MCF 10A (cell line): ENCODE results near the gene WWP2. TPM values are rescaled to one million over a fixed set of nuclear protein-coding genes. Genes with fewer than 3 reads are reported as not detected.

Source experiments
- BruUV-seq: library from RNA; stranded (reverse); fragments of 400-500 nt; replicated peaks from 2 replicates; lab custom pipeline; 2021; lab: Mats Ljungman, UMichigan
- CTCF ChIA-PET: fragments of 300-600 bp; sonication (Branson Sonifier 250); formaldehyde crosslinking; extraction: SDS; loops from one replicate; lab custom pipeline; 2021; ENCODE audit warnings: antibody characterized with exemption, inconsistent platforms; lab: Yijun Ruan, JAX
- POLR2A ChIA-PET: fragments of 300-600, 350-650 bp; sonication (Branson Sonifier 250); formaldehyde crosslinking; extraction: SDS; loops from one replicate; lab custom pipeline; 2020; ENCODE audit warnings: antibody characterized with exemption, inconsistent platforms; lab: Yijun Ruan, JAX
- DNase-seq: peaks from one replicate; pipeline ENCODE4 v3.0.0-alpha.2; 2018; ENCODE audit not compliant: unreplicated experiment
- H3K27ac Mint-ChIP-seq: one replicate; pipeline ENCODE4 v1.8.0; 2022; ENCODE audit warnings: mild to moderate bottlenecking, low read depth, mixed read lengths; ENCODE audit not compliant: unreplicated experiment
- H3K27me3 Mint-ChIP-seq: one replicate; pipeline ENCODE4 v1.8.0; 2022; ENCODE audit warnings: mixed read lengths; ENCODE audit not compliant: insufficient read depth, unreplicated experiment
- H3K36me3 Mint-ChIP-seq: one replicate; pipeline ENCODE4 v1.8.0; 2022; ENCODE audit warnings: mild to moderate bottlenecking, moderate library complexity, mixed read lengths; ENCODE audit not compliant: insufficient read depth, unreplicated experiment
- H3K4me1 Mint-ChIP-seq: one replicate; pipeline ENCODE4 v1.8.0; 2022; ENCODE audit warnings: mixed read lengths; ENCODE audit not compliant: insufficient read depth, unreplicated experiment
- H3K4me3 Mint-ChIP-seq: one replicate; pipeline ENCODE4 v1.8.0; 2022; ENCODE audit warnings: mild to moderate bottlenecking, moderate library complexity, mixed read lengths; ENCODE audit not compliant: unreplicated experiment
- H3K9me3 Mint-ChIP-seq: one replicate; pipeline ENCODE4 v1.8.0; 2022; ENCODE audit warnings: mixed read lengths; ENCODE audit not compliant: unreplicated experiment
- intact Hi-C: fragments of 100-400 bp; cut with micrococcal nuclease; formaldehyde crosslinking; loops from 2 replicates; pipeline ENCODE4 v1.14.1; 2022
- total RNA-seq: library from RNA; stranded (reverse); gene quantifications from 2 replicates; pipeline ENCODE4 v1.2.3, GENCODE V29; 2022
- TF ChIP-seq, protein P1 (sequence below): fragments of 200-600 bp; IDR thresholded peaks from one replicate; pipeline ENCODE4 v1.8.0; 2022; ENCODE audit warnings: antibody characterized with exemption, mild to moderate bottlenecking; ENCODE audit not compliant: unreplicated experiment

The WWP2 gene
- total RNA-seq, 1 experiment from 2014 or later, result 30.4 TPM

- DNase-seq, result no peak
- Mint-ChIP-seq H3K4me1 (peaks cover 6% of the 10 kb centered on the region), H3K9me3 (no peaks in the 10 kb centered on the region), H3K27me3 (no peaks in the 10 kb centered on the region), H3K4me3 (no peak overlapping the region), H3K27ac (no peak overlapping the region), H3K36me3 (peaks cover 9% of the 10 kb centered on the region)
- ChIA-PET CTCF (no interaction called here), POLR2A (no interaction called here)
- BruUV-seq, result no TSS peak
- intact Hi-C loops, result no loop called here
- TF ChIP-seq, protein P1, sequence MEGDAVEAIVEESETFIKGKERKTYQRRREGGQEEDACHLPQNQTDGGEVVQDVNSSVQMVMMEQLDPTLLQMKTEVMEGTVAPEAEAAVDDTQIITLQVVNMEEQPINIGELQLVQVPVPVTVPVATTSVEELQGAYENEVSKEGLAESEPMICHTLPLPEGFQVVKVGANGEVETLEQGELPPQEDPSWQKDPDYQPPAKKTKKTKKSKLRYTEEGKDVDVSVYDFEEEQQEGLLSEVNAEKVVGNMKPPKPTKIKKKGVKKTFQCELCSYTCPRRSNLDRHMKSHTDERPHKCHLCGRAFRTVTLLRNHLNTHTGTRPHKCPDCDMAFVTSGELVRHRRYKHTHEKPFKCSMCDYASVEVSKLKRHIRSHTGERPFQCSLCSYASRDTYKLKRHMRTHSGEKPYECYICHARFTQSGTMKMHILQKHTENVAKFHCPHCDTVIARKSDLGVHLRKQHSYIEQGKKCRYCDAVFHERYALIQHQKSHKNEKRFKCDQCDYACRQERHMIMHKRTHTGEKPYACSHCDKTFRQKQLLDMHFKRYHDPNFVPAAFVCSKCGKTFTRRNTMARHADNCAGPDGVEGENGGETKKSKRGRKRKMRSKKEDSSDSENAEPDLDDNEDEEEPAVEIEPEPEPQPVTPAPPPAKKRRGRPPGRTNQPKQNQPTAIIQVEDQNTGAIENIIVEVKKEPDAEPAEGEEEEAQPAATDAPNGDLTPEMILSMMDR, result no peak
Observed at GRCh38 chr16:69865701-69866100, 103.6 kb downstream of the WWP2 start.

DNA sequence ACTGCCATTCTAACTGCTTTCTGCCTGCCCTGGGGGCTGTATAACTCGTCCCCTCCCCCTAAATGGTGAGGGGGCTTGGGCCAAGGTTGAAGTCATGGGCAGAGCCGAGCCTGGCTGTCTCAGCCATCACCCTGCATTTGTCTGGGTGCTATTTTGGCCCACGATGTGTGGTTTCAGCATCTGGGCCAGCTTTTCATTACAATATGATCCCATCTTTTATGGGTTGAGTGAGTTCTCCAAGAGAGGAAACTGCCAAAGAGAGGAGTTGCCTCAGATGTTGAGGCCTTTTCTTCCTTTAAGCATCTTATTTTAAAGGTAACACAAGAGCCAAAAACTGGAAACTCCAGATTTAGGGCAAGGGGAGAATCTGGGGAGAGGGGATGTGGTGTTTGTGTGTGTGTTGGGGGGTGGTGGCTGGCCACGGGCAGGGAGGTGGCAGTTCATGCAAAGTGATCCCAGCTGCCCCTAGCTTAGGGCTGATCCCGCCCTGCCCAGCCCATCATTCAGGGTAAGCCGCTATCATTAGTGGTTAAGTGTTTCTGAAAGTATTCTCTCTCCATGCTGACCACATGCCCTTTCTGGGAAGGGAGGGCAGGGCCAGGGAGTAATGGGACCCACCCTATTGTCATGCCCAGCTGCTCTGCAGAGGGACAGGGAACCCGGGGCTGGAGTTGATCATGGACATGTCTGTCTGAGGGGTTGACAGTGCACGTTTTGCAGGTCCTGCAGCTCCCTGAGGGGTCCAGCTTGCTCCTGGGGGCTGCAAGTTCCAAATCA, 105.8 kb downstream of the WWP2 start:
- CTCF ChIA-PET, result interaction anchor here (0.7 to 1.3 kb wide), 4 partner anchors 9 to 1772 kb away, joined by 3 to 6 read pairs (median 4); no protein-coding TSS in a partner anchor
- H3K27me3 Mint-ChIP-seq, result no peaks in the 10 kb centered on the region
- intact Hi-C loops, result no loop called here
- H3K4me3 Mint-ChIP-seq, result no peak overlapping the region
- H3K4me1 Mint-ChIP-seq, result peaks cover 7% of the 10 kb centered on the region
- H3K27ac Mint-ChIP-seq, result no peak overlapping the region
- H3K9me3 Mint-ChIP-seq, result no peaks in the 10 kb centered on the region
- POLR2A ChIA-PET, result no interaction called here
- peaks cover 29% of the 10 kb centered on the region for H3K36me3 Mint-ChIP-seq
- BruUV-seq, result no TSS peak
- TF ChIP-seq, protein P1, result no peak
- no peak for DNase-seq

DNA sequence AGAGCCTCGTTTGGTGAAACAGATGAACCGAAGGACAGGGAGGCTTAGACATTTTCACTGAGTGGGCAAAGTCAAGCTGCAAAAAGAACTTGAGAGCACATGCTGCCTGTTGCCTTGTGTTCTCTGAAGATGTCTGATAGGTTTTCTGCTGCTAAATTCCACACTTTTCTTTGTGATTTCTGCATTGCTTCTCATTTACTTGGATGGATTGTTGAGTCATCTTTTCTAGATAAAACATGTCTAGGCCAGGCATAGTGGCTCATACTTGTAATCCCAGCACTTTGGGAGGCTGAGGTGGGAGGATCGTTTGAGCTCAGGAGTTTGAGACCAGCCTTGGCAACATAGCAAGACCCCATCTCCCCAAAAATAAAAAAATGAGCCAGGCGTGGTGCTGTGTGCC, 108.6 kb downstream of the WWP2 start:
- CTCF ChIA-PET, result interaction anchor here (0.6 to 1.4 kb wide), 3 partner anchors 9 to 59 kb away, joined by 3 to 7 read pairs (median 4); no protein-coding TSS in a partner anchor
- BruUV-seq, result no TSS peak
- intact Hi-C loops, result no loop called here
- POLR2A ChIA-PET, result interaction anchor here (0.9 kb wide), 1 partner anchor 13 kb away, joined by 4 read pairs; no protein-coding TSS in a partner anchor
- no peaks in the 10 kb centered on the region for H3K9me3 Mint-ChIP-seq
- H3K4me1 Mint-ChIP-seq, result peaks cover 11% of the 10 kb centered on the region
- no peak overlapping the region for H3K4me3 Mint-ChIP-seq
- H3K27me3 Mint-ChIP-seq, result no peaks in the 10 kb centered on the region
- DNase-seq, result no peak
- no peak overlapping the region for H3K27ac Mint-ChIP-seq
- peaks cover 44% of the 10 kb centered on the region for H3K36me3 Mint-ChIP-seq
- TF ChIP-seq, protein P1, result no peak

DNA sequence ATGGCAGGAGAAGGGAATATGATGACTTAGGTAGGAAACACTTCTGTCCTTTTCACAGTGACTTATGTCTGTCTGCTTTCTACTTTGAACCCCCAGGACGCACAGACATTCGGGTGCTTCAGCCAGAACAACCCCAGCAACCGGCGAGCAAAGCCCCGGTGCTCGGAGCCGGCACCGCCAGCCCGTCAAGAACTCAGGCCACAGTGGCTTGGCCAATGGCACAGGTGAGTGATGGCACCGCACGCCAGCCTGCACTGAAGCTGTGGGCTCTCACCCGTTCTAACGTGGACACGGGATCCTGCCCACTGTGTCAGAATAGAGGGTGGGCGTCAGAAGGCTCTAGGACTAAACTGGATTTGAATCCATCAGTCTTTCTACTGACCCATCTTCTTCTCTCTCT, 109.6 kb downstream of the WWP2 start:
- Mint-ChIP-seq H3K9me3 (no peaks in the 10 kb centered on the region), H3K36me3 (peaks cover 54% of the 10 kb centered on the region), H3K27ac (no peak overlapping the region), H3K4me1 (peaks cover 13% of the 10 kb centered on the region), H3K27me3 (no peaks in the 10 kb centered on the region), H3K4me3 (no peak overlapping the region)
- no TSS peak for BruUV-seq
- intact Hi-C loops, result no loop called here
- ChIA-PET POLR2A (no interaction called here), CTCF (interaction anchor here (0.6 to 1.4 kb wide), 3 partner anchors 10 to 58 kb away, joined by 3 to 7 read pairs (median 4); no protein-coding TSS in a partner anchor)
- no peak for DNase-seq
- TF ChIP-seq, protein P1, result no peak
